Transverse colon (tissue), 4 donors: ENCODE measurements around the gene TTLL5.

Experiments used
- EP300 ChIP-seq: sonication (generic); formaldehyde crosslinking; IDR thresholded peaks from one replicate; pipeline ENCODE4 v1.6.1; 2017; ENCODE audit warnings: antibody characterized with exemption, low read depth
- POLR2A ChIP-seq: fragments of 450-650 bp; IDR thresholded peaks from one replicate; pipeline ENCODE4 v1.6.1; 2016; ENCODE audit warnings: antibody characterized with exemption, mild to moderate bottlenecking, moderate library complexity
- POLR2AphosphoS5 ChIP-seq, 3 donors: sonication (generic); formaldehyde crosslinking; IDR thresholded peaks; one replicate each; pipeline ENCODE4 v1.6.1; 2016; ENCODE audit warnings: antibody characterized with exemption in 3 of 3
- TF ChIP-seq, protein P1 (sequence below), 5 experiments: fragments of 200-600 bp in 3 of 5; fragments of 450-650 bp in 2 of 5; sonication (generic) in 3 of 5; IDR thresholded peaks; 1 replicate in 2 of 5; 2 replicates in 3 of 5; pipeline ENCODE4 v1.5.1; 2016 to 2017; ENCODE audit warnings: antibody characterized with exemption in 5 of 5, inconsistent platforms in 3 of 5, mild to moderate bottlenecking in 2 of 5, moderate library complexity in 1 of 5

DNA sequence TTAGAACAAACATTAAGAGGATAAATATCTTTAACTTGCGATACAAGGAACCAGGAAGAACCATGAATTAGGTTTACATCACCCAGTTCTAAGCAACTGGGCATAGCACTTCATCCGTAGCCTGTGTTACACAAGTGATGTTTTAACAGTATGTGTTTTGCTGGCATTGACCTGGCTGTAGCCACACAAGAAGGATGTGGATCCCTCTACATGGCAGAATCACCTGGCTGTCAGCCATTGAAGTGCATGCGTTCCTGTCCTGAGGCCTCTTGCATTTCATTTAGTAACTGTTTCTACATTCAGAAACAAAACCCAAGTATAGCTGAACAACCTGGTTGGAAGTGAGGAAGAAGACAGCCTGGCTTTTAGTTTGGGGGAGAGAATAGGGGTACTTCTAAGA is 248.6 kb downstream of the TTLL5 start:
- TF ChIP-seq, protein P1, sequence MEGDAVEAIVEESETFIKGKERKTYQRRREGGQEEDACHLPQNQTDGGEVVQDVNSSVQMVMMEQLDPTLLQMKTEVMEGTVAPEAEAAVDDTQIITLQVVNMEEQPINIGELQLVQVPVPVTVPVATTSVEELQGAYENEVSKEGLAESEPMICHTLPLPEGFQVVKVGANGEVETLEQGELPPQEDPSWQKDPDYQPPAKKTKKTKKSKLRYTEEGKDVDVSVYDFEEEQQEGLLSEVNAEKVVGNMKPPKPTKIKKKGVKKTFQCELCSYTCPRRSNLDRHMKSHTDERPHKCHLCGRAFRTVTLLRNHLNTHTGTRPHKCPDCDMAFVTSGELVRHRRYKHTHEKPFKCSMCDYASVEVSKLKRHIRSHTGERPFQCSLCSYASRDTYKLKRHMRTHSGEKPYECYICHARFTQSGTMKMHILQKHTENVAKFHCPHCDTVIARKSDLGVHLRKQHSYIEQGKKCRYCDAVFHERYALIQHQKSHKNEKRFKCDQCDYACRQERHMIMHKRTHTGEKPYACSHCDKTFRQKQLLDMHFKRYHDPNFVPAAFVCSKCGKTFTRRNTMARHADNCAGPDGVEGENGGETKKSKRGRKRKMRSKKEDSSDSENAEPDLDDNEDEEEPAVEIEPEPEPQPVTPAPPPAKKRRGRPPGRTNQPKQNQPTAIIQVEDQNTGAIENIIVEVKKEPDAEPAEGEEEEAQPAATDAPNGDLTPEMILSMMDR (IDR thresholded peaks at IDR 0.05), result no peak
- TF ChIP-seq POLR2AphosphoS5 (IDR thresholded peaks at IDR 0.05), result no peak
- TF ChIP-seq POLR2A, result no peak
- no peak for TF ChIP-seq EP300
